ENCODE results near the gene PIAS4. TPM values are rescaled to one million over a fixed set of nuclear protein-coding genes. Genes with fewer than 3 reads are reported as not detected.

Gene PIAS4
- total and polyA plus RNA-seq, 2 of the 13 experiments (the other 11 are each of a cell fraction or from before 2014, with no cell fraction given), result 9.0 to 20.1 TPM

- peak; percentile 74; the same call in 1 of the 2 replicates for TF ChIP-seq BCL3 (CRISPR knock-in tag; IDR thresholded peaks at IDR 0.05)
- TF ChIP-seq SIX1 (CRISPR knock-in tag; IDR thresholded peaks at IDR 0.05; ENCODE audit: borderline replicate concordance), result 0 out of 2 replicates have a peak, but pooled peaks have one; percentile 24
- peak; percentile 92 for TF ChIP-seq CSRNP1 (CRISPR knock-in tag; IDR thresholded peaks at IDR 0.05)
- peak; percentile 90 for TF ChIP-seq ZNF768 (CRISPR knock-in tag; IDR thresholded peaks at IDR 0.05)
- peak; percentile 86 for TF ChIP-seq FOXP4 (CRISPR knock-in tag; IDR thresholded peaks at IDR 0.05)
- TF ChIP-seq MIXL1 (CRISPR knock-in tag; IDR thresholded peaks at IDR 0.05), result peak; percentile 78; the same call in 1 of the 2 replicates
- TF ChIP-seq TBX2 (CRISPR knock-in tag; IDR thresholded peaks at IDR 0.05; ENCODE audit: borderline replicate concordance), result peak; percentile 87
- TF ChIP-seq KAT2B (IDR thresholded peaks at IDR 0.05; ENCODE audit: borderline replicate concordance, low read depth, low read length), result no peak
- TF ChIP-seq ZNF547 (CRISPR knock-in tag; IDR thresholded peaks at IDR 0.05), result peak; percentile 54; the same call in 1 of the 2 replicates
- peak; percentile 73 for TF ChIP-seq BORCS8-MEF2B (CRISPR knock-in tag; IDR thresholded peaks at IDR 0.05)
- TF ChIP-seq SPEN (CRISPR knock-in tag; IDR thresholded peaks at IDR 0.05; ENCODE audit: low read depth), result peak; percentile 96
- TF ChIP-seq ZNF777 (CRISPR knock-in tag; IDR thresholded peaks at IDR 0.05), result peak; percentile 50
- peak; percentile 77 for TF ChIP-seq MIER2 (CRISPR knock-in tag; IDR thresholded peaks at IDR 0.05)
- TF ChIP-seq MTERF4 (CRISPR knock-in tag; IDR thresholded peaks at IDR 0.05), result no peak
- TF ChIP-seq ZNF709 (CRISPR knock-in tag; IDR thresholded peaks at IDR 0.05), result 0 out of 2 replicates have a peak, but pooled peaks have one; percentile 67
- peak; percentile 76 to 84; a peak in 3 of 4 replicates for TF ChIP-seq EP300 (IDR thresholded peaks at IDR 0.05; ENCODE audit: low read depth in 2 of 2, low read length in 2 of 2)
- TF ChIP-seq EP300 (CRISPR knock-in tag; IDR thresholded peaks at IDR 0.05; ENCODE audit: borderline replicate concordance), result peak; percentile 70; the same call in 1 of the 2 replicates
- no peak for TF ChIP-seq ZNF17 (CRISPR knock-in tag; IDR thresholded peaks at IDR 0.05)
- TF ChIP-seq UBTF (CRISPR knock-in tag; IDR thresholded peaks at IDR 0.05), result peak; percentile 83
- TF ChIP-seq HOXA3 (CRISPR knock-in tag; IDR thresholded peaks at IDR 0.05), result peak; percentile 96
- TF ChIP-seq PRPF4 (IDR thresholded peaks at IDR 0.05; ENCODE audit: low read depth, low read length, poor library complexity, severe bottlenecking), result peak; percentile 83
Observed at GRCh38 chr19:4052114-4052992, 44.8 kb downstream of the PIAS4 start (continued).

Measured in HepG2 (cell line).